GM12891 (cell line): Measurements from ENCODE around the gene CNGB1.
A peak's percentile ranks its signal among the peaks of the same experiment; 100 is the strongest.

Experiments
- DNase-seq: peaks from one replicate; pipeline ENCODE4 v3.0.0; 2011; ENCODE audit warnings: low spot score; ENCODE audit not compliant: insufficient read length
- FAIRE-seq: peaks from 2 replicates; lab custom pipeline; 2011; peaks lifted over from hg19 to GRCh38; lab: Jason Lieb, UNC
- PAX5 ChIP-seq: IDR thresholded peaks from 2 replicates; pipeline ENCODE4 v1.6.1; 2011; ENCODE audit warnings: low read length, moderate library complexity, mild to moderate bottlenecking; ENCODE audit not compliant: insufficient read depth, severe bottlenecking
- POLR2A ChIP-seq: IDR thresholded peaks from 2 replicates; pipeline ENCODE4 v1.6.1; 2011; ENCODE audit warnings: low read depth, low read length, control low read depth
- POLR2AphosphoS5 ChIP-seq: IDR thresholded peaks from 2 replicates; pipeline ENCODE4 v1.6.1; 2011; ENCODE audit warnings: low read depth, low read length, control low read depth
- POU2F2 ChIP-seq: IDR thresholded peaks from 2 replicates; pipeline ENCODE4 v1.6.1; 2011; ENCODE audit warnings: low read depth, mild to moderate bottlenecking, control low read depth, low read length, moderate library complexity
- SPI1 ChIP-seq: IDR thresholded peaks from 2 replicates; pipeline ENCODE4 v1.6.1; 2011; ENCODE audit warnings: low read depth, low read length, control low read depth
- TAF1 ChIP-seq: IDR thresholded peaks from 2 replicates; pipeline ENCODE4 v1.6.1; 2011; ENCODE audit warnings: low read depth, low read length, control low read depth

Gene CNGB1

DNA sequence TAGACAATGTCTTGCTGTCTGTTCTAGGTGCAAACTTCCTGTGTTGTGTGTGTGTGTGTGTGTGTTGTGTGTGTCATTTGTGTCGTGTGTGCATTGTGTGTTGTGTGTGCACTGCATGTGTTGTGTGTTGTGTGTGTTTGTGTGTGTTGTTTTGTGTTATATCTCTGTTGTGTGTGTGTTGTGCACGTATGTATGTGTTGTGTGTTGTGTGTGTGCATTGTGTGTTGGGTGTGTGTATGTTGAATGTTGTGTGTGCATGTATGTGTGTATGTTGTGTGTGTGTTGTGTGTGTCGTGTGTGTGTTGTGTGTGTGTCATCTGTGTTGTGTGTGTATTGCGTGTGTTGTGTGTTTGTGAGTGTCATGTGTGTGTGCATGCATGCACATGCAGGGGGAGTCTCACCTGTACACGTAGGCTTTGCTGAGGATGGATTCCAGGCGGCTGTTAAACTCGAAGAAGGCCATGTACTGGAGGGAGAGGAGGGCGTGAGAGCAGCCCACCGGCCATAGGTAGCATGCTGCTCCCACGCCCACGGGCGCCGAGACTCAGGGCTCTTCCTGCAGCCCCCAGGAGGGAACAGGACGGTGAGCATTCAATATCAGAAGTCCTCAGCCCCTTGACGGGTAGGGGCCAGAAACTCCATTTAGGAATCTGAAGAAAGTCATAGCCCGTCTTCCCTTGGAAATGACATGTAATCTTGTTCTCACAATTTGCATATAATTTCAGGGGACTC lies 58.2 kb downstream of the CNGB1 start:
- FAIRE-seq (peak; percentile 51), DNase-seq (no peak)
- TF ChIP-seq POLR2AphosphoS5 (no peak), SPI1 (no peak), TAF1 (no peak), POU2F2 (no peak), PAX5 (no peak), POLR2A (no peak)

DNA sequence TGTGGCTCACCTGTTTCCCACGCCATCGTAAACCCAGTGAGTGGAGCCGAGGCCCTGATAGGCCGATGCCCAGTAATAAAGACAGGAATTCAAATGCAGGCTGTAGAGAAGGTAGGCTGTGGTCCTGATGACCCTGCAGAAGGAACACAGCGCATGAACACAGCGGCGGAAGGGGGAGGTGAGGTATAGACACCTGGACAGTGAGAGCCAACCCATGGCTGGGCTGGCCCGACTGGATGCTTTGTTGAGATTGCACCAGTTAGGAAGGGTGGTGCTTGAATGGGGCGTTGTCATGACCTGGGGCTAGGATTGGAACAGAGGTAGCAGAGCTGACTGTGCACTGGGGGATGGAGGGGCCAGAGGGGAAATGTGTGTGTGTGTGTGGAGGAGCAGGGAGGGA lies 59.2 kb downstream of the CNGB1 start:
- FAIRE-seq (no peak), DNase-seq (no peak)
- no peak for TF ChIP-seq POLR2AphosphoS5
- no peak for TF ChIP-seq TAF1
- TF ChIP-seq POLR2A: no peak
- no peak for TF ChIP-seq POU2F2
- no peak for TF ChIP-seq PAX5
- no peak for TF ChIP-seq SPI1

DNA sequence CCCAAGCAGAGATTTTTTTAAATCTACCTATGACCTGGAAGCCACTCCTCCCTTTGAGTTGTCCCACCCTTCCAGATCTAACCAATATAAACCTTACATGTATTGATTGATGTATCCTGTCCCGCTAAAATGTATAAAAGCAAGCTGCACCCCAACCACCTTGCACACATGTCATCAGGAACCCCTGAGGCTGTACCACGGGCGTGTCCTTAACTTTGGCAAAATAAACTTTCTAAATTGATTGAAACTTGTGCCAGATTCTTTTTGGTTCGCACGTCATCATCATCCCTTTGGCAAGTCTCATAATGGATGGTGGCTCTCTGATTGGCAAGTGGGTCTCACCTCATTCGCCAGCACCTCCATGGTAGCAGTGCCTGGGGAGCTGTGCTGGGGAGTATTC lies 60.2 kb downstream of the CNGB1 start:
- DNase-seq (no peak), FAIRE-seq (no peak)
- no peak for TF ChIP-seq TAF1
- TF ChIP-seq POU2F2: no peak
- TF ChIP-seq POLR2AphosphoS5: no peak
- no peak for TF ChIP-seq POLR2A
- no peak for TF ChIP-seq SPI1
- no peak for TF ChIP-seq PAX5

DNA sequence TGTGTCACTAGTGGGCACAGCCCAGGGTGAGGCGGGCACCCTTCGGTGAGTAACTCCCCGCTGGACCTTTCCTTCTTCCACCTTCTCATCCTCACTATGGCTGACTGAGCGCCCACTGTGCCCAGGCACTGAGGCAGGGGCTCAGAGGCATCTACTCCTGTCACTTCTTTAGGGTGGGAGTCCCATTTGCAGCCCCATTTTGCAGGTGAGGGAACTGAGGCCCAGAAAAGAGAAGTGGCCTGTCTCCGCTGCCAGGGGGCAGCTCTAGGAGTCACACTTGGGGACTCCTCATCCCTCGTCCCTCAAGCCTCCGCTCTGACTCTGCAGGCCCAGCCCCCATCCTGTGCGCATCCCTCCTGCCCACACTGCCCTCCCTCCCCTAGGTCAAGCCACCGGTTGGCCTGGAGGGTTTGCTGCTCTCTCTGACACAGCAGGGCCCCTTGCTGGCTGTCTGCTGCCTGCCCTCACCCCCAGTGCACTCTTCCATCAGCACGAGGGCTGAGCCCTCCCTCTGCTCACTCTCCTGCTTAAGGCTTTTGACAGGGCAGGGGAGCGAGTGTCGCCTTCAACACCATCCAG lies 62.4 kb downstream of the CNGB1 start:
- FAIRE-seq (no peak), DNase-seq (no peak)
- TF ChIP-seq PAX5: no peak
- no peak for TF ChIP-seq TAF1
- no peak for TF ChIP-seq SPI1
- TF ChIP-seq POLR2AphosphoS5: no peak
- TF ChIP-seq POU2F2: no peak
- TF ChIP-seq POLR2A: no peak

DNA sequence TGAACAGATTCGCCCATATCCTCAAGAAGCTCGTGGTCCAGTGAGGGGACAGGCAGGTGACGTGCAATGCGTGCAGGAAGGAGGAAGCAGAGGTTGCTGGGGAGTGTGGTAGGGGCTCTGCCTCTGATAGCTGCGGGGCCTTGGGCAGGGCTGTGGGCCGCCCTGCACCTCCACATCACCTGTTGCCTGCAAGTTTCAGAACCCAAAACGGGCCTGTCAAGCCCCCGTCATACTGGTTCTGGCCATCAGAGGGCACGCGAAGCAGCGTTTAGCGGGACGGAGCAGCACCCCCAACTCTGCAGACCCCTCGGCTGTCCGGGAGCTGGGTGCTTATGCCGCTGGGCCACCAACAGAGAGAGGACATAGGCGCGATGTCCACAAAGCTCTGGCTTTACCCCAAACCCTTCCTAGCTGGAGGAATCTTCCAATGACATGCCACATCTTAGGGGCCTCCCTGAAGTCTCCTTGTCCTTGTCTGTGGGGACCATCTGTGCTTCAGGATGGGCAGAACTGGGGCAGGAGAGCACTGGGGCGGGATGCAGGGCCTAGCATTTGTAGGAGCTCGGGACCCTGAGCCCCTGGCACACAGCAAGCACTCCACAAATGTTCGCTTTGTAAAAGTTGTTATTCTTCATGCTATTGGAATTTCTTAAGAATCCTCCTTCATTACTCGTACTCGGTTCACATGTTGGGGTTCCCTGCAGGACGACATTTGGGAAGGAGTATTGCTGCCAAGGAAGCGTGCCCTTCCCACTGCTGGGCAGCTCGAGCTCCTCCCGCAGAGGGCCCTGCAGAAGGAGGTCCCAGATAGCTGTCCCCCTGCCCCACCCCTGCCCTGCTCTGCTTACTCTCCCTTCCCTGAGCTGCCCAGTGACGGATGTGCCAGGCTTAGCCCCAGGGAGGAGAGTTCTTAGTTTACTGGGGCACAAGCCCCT lies 64.3 kb downstream of the CNGB1 start:
- no peak for TF ChIP-seq POLR2A
- TF ChIP-seq POU2F2: no peak
- TF ChIP-seq TAF1: no peak
- no peak for TF ChIP-seq SPI1
- TF ChIP-seq POLR2AphosphoS5: no peak
- no peak for TF ChIP-seq PAX5
- no peak for DNase-seq
- FAIRE-seq: no peak

DNA sequence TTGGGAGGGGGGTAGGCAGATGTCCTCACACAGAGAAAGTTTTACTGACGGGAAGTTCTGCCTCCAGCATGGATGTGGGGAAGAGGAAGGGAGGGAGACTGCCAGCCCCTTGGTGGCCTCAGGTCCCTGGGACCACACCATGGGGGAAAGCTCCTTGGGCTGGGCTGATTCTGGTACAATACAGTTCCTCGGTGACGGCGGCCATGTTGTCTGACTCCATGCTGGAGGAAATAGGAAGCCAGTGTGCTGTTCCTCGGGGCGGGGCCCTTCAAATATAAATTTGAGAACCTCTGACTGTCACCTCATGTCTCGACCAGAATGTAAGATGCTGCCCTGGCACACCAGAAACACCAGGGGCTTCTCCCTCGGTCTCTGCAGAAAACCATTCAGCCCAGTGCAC lies 66.8 kb downstream of the CNGB1 start:
- TF ChIP-seq SPI1 (no peak), TAF1 (no peak), PAX5 (no peak), POU2F2 (no peak), POLR2AphosphoS5 (no peak), POLR2A (no peak)
- DNase-seq (no peak), FAIRE-seq (no peak)

DNA sequence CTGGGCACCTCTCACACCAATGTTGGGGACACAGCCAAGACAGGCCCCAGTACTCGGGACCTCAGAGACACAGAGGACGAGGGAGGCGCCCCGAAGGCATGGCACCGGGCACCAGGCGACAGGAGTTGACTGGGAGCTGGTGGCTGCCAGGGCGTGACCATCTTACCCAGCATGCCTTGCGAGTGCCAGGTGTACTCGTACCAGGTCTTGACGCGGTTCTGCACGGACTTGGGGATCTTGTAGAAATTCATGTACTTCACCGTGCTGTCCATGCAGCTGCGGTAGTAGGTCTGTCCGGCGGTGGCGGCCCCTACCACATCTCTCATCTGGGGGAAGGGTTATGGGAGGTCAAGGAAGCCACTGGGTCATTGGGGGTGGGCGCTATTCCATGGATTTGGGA lies 67.3 kb downstream of the CNGB1 start:
- no peak for TF ChIP-seq PAX5
- TF ChIP-seq SPI1: no peak
- no peak for TF ChIP-seq POU2F2
- TF ChIP-seq POLR2A: no peak
- no peak for TF ChIP-seq TAF1
- no peak for TF ChIP-seq POLR2AphosphoS5

DNA sequence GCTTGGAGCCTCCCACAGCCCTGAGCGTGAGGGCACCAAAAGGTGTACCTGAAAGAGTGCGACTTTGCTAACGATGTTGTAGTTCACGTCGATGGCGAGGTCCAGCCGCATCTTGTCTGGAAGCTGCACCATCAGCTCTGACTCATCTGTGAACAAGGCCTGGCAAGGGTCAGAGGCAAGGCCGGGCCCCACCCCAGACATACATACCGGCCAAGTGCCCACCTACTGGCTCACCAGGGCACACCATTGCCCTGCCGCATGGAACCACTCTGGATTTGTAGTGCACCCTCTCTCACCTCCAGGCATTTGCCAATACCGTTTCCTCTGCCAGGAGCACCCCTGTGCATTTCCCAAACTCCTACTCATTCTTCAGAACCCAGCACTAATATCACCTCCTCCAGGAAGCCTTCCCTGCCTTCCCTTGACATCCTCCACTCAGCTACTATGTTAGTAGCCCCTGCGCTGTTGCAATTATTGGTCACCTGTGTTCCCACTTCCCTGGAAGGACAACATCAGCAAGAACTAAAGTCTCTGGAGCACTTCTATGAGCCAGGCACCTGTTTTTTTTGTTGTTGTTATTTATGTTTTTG lies 69.4 kb downstream of the CNGB1 start:
- TF ChIP-seq PAX5 (no peak), TAF1 (no peak)
- no peak for FAIRE-seq
- no peak for DNase-seq

More for the DNA sequence above, 67.3 kb downstream of the CNGB1 start:
- FAIRE-seq (no peak), DNase-seq (no peak)

DNA sequence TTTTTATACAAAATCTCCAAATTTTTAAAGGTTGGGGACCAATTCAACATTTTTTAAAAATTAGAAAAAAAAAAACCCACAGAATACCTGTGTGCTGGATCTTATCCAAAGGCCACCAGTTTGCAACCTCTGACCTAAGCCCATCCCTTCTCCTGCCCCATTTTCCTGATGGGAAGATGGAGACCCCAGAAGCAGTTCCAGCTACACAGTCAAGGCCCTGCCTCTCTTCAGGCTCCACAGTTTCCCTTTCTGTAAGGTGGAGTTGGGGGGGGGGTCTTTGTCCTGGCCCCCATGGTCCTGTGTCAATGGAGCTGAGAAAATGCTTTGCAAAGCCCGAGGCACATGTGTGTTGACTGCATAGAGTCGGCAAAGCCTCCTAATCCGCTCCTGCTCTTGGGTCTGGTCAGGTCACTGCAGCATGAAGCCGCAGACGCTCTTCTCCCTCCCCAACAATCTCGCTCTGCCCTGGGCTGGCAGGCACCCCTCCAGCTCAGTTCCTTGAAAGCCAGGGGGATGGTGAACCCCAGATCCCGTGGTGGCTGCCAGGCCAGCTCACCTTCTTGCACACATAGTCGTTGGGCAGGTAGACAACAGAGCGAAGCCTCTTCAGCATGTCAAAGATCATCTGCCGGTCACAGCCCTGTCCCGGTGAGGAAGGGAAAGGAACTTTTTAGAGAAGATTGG lies 70.0 kb downstream of the CNGB1 start:
- FAIRE-seq (no peak), DNase-seq (no peak)
- TF ChIP-seq PAX5 (no peak), TAF1 (no peak), SPI1 (no peak), POLR2A (no peak), POU2F2 (no peak), POLR2AphosphoS5 (no peak)
